GM10248 (cell line): ENCODE data around the gene TMEM82.

Experiments
- CTCF ChIA-PET: fragments of 300-600 bp; sonication (Branson Sonifier 250); formaldehyde crosslinking; extraction: SDS; loops from one replicate; lab custom pipeline; 2021; ENCODE audit warnings: antibody characterized with exemption; lab: Yijun Ruan, JAX
- POLR2A ChIA-PET: fragments of 350-650 bp; sonication (Branson Sonifier 250); formaldehyde crosslinking; extraction: SDS; loops from one replicate; lab custom pipeline; 2020; ENCODE audit warnings: antibody characterized with exemption; lab: Yijun Ruan, JAX
- DNase-seq: peaks from one replicate; pipeline ENCODE4 v3.0.0; 2012; ENCODE audit errors: extremely low spot score
- TF ChIP-seq, protein P1 (sequence below): IDR thresholded peaks from 2 replicates; pipeline ENCODE4 v1.5.1; 2012; ENCODE audit warnings: mild to moderate bottlenecking, low read depth; ENCODE audit errors: extremely low read depth, missing control alignments, control extremely low read depth

TMEM82 gene

DNA sequence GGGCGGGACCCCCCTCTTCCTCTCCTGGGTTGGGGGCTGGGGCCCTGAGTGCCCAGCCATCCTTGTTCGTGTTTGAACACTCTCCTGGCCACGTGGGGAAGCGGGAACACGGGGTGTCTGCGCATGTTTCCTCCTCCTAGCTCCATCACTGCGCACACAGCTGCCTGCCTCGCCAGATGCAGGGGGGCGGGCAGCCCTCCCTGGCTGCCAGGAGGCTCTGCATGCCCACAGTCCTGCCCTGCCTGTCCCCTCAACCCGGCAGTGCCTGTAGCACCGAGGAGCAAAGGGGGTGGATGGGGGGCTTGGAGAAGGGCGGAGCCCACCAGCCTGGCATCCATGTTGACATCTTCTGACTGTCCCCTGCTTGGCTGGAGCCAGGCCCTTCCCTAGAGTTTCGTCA lies 8.0 kb upstream of the TMEM82 start:
- CTCF ChIA-PET: no interaction called here
- POLR2A ChIA-PET: no interaction called here
- TF ChIP-seq, protein P1, sequence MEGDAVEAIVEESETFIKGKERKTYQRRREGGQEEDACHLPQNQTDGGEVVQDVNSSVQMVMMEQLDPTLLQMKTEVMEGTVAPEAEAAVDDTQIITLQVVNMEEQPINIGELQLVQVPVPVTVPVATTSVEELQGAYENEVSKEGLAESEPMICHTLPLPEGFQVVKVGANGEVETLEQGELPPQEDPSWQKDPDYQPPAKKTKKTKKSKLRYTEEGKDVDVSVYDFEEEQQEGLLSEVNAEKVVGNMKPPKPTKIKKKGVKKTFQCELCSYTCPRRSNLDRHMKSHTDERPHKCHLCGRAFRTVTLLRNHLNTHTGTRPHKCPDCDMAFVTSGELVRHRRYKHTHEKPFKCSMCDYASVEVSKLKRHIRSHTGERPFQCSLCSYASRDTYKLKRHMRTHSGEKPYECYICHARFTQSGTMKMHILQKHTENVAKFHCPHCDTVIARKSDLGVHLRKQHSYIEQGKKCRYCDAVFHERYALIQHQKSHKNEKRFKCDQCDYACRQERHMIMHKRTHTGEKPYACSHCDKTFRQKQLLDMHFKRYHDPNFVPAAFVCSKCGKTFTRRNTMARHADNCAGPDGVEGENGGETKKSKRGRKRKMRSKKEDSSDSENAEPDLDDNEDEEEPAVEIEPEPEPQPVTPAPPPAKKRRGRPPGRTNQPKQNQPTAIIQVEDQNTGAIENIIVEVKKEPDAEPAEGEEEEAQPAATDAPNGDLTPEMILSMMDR: no peak
- no peak for DNase-seq

DNA sequence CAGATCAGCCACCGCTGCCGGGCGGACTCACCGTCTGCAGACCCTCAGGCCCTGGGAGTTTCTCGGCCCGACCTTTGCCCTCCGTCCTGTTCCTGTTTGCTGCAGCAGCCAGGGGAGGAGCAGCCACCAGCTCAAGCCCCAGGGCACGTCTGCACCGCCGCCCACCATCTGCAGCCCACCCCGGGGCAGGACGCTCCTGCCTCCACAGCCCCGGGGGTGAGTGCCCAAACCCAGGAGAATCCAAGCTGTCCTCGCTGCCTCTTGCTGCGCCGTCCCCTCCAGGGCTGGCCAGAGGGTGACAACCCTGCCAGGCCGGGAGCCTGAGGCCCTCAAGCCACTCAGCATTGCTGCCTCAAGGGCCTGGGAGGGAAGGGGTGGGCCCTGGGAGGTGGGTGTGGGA lies 7.4 kb upstream of the TMEM82 start:
- TF ChIP-seq, protein P1: no peak
- no peak for DNase-seq
- ChIA-PET POLR2A (no interaction called here), CTCF (no interaction called here)

DNA sequence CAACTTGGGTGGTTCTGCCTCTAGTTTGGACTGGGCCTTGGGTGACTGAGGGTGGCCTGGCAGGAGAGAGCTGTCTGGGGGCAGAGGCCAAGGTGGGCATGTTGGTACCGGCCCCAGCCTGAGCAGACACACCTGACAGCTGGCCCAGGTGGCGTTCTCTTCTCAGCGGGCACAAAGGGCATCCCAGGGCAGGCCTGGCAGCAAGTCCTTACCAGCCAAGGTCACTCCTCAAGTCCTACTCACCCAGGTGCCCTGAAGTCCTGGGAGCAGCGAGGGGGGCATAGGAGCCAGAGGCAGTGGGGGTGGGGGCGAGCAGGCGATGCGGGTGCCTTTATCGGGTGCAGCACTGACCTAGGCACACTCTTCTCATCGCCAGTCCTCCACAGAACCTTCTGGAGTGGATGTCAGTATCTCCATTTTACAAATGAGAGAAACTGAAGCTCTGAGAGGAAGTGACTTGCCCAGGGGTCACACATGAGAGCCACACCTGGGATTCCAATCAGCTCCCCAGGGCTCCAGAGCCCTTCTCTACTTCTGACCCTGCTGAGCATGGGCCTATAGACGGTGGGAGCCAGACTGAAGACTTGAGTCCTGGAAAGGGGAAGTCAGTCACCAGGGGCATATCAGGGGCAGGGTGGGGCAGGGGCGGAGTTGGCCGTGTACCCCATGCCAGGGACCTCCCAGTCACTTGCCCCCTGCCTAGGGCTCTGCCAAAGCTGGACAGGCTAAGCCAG lies 6.8 kb upstream of the TMEM82 start:
- CTCF ChIA-PET: no interaction called here
- POLR2A ChIA-PET: no interaction called here
- no peak for DNase-seq
- TF ChIP-seq, protein P1: no peak

DNA sequence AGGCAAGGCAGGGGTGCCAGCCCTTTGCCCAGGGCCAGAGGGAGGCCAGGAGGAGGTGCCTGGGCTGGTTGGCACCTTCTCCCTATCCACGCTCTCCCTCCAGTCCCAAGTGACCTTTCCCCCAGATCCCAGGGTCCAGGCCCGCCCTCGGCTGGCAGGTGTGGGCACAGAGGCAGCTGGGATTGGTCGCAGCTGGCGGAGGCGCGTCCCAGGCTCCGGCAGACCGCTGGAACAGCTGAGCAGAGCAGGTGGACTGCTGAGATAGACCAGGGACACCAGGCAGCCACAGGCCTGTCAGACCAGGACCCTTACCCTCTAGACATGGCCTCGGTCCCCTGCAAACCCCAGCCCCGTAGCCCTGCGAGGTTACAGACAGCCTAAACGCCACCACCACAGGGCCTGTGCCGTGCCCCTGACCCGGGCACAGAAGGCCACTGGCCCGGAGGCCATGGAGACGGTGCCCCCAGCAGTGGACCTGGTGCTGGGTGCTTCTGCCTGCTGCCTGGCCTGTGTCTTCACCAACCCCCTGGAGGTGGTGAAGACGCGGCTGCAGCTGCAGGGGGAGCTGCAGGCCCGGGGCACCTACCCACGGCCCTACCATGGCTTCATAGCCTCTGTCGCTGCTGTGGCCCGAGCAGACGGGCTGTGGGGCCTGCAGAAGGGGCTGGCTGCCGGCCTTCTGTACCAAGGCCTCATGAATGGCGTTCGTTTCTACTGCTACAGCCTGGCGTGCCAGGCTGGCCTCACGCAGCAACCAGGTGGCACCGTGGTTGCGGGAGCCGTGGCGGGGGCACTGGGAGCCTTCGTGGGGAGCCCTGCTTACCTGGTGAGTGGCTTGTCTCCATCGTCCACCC lies 6.0 kb upstream of the TMEM82 start, which contains the start of gene SLC25A34:
Gene SLC25A34 (plus strand): TSS at position 221 of the 854 bp plus-strand sequence. CDS start 228 bp downstream, at position 449.
- DNase-seq: no peak
- CTCF ChIA-PET: no interaction called here
- POLR2A ChIA-PET: no interaction called here
- TF ChIP-seq, protein P1: no peak

DNA sequence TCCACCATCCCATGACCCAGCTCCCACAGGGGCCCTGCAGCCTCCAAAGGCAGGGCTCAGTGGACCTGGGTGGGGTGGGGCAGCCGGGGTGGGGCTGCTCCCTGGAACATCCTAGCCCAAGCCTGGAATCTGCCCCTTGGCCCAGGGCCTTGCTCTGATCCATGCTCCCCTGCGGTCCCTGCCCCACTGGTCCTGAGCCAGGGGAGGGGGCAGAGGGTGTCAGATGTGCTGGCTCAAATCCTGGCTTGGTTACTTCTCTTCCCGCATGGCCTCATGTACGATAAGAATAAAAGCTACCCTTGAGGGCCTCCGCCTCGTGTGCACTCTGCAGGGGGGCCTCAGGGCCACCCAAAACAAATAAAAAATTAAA lies 5.4 kb upstream of the TMEM82 start:
- ChIA-PET CTCF (no interaction called here), POLR2A (no interaction called here)
- TF ChIP-seq, protein P1: no peak
- DNase-seq: no peak
